GM12865 (cell line): Measurements from ENCODE around the gene FRMPD4.

Experiments
- DNase-seq: peaks from one replicate; pipeline ENCODE4 v3.0.0; 2010; ENCODE audit warnings: low read depth
- H3K4me3 ChIP-seq: 2 replicates; pipeline ENCODE4 v1.5.1; 2011; ENCODE audit warnings: mild to moderate bottlenecking, low read depth, low read length, control low read depth
- CTCF ChIP-seq: IDR thresholded peaks from 2 replicates; pipeline ENCODE4 v1.5.1; 2011; ENCODE audit warnings: low read length, control low read depth, low read depth, inconsistent platforms; ENCODE audit not compliant: insufficient read depth; ENCODE audit errors: missing control alignments

FRMPD4 gene

DNA sequence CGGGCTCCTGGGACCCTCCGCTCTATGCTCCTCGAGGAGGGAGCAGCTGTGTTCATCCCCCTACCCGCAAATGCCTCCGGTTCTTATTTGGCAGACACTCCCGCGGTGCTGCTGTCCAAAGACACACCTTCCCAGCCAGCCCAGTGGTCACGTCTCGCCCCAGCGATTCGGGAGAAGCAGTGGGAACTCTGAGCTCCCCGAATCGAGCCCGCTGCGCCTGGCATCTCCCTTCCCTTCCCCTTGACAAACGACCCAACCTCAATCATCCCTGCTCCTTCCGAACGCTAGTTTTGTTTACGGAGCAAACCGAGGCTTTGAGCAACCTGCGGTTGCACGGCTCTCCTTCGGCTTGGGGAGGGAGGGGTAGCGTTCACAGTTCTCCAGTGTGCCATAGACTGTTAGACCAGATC lies 317 bp upstream of the FRMPD4 start:
- no peak for DNase-seq
- H3K4me3 ChIP-seq = no peak overlapping the region
- TF ChIP-seq CTCF = no peak

DNA sequence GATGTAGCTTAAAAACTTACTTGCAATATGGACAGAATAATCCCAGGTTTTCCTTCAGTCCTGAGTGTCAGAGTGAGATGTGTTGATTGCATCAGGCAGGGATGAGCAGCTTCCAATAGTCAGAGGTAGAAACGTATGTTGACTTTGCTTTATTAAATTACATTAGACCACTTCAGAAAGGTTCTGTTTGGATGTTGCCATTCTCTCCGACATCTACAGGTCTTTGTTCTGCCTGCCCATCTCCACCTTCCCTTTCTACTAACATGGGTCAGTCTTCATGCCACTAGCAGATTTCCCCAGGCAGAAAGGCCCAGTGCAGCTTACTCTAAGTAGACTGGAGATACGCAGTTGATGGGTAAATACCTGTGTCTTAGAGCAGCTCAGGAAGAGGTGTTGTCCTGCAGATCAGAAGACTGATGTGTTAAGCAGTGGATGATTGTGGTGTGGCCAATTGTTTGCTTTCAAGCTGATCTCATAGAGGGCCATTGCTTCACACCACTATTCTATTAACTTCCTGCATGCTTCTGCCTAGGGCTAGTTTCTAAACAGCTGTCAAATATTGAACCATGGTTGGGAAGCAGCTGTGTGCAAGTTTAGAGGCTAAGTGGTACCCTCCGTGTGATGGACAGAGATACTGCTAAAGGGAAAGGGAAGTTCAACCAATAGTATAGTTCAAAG lies 1.8 kb downstream of the FRMPD4 start:
- H3K4me3 ChIP-seq = no peak overlapping the region
- DNase-seq = no peak
- no peak for TF ChIP-seq CTCF

GRCh38 chrX:12141511-12141910 lies 3.2 kb downstream of the FRMPD4 start:
- H3K4me3 ChIP-seq = no peak overlapping the region
- no peak for TF ChIP-seq CTCF
- DNase-seq = no peak

DNA sequence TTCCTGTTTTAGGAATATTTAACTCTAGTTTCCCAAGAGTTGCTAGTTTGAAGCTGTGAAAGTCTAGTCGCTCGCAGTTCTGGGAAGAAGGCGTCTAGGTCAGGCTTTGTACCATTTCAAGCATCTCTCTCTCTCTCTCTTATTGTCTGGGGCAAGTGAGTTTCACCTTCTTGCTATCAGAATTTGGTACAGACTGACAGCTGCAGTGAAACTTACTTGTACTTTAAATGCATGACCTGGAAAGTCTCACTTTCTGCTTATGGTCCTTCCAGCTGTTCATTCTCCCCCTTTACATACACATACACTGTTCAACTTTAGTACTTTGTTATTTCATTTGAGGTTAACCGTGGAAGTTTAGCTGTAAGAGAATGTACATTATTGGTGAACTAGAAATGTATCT lies 4.4 kb downstream of the FRMPD4 start:
- TF ChIP-seq CTCF = no peak
- no peak overlapping the region for H3K4me3 ChIP-seq
- no peak for DNase-seq

GRCh38 chrX:12145402-12145801 lies 7.1 kb downstream of the FRMPD4 start:
- TF ChIP-seq CTCF = no peak
- no peak for DNase-seq
- H3K4me3 ChIP-seq = no peak overlapping the region

- DNase-seq = no peak
These were observed 11.6 kb downstream of the FRMPD4 start for GRCh38 chrX:12149670-12150407.

More at GRCh38 chrX:12149670-12150407, 11.6 kb downstream of the FRMPD4 start:
- no peak overlapping the region for H3K4me3 ChIP-seq
- TF ChIP-seq CTCF = no peak
